Measurements from ENCODE around the gene EDRF1. TPM values are rescaled to one million over a fixed set of nuclear protein-coding genes. Genes with fewer than 3 reads are reported as not detected.

The EDRF1 gene
- total and polyA plus RNA-seq, 2 of the 8 experiments (the other 6 are each of a cell fraction or from before 2014, with no cell fraction given): 19.9 to 37.8 TPM

- Histone ChIP-seq H2BK20ac (ENCODE audit: low read length) (no peak overlapping the region), H3K4me1 (replicated peaks in 1 of 4; ENCODE audit: control insufficient read depth in 3 of 4, insufficient read depth in 4 of 4, low read length in 3 of 4) (no peaks in the 10 kb centered on the region), H3K18ac (ENCODE audit: extremely low read depth, low read length) (no peak overlapping the region), H3K9me3 (ENCODE audit: insufficient read depth in 2 of 2, low read depth in 1 of 2, low read length in 1 of 2) (no peaks in the 10 kb centered on the region), H3K27me3 (replicated peaks in 1 of 4; ENCODE audit: control insufficient read depth in 3 of 4, extremely low read depth in 1 of 4, insufficient read depth in 3 of 4, low read length in 3 of 4) (no peaks in the 10 kb centered on the region), H3K79me2 (ENCODE audit: control insufficient read depth in 1 of 2, insufficient read depth in 2 of 2, low read length in 2 of 2) (no peaks in the 10 kb centered on the region), H4K20me1 (replicated peaks in 1 of 2; ENCODE audit: control insufficient read depth in 1 of 2, insufficient read depth in 2 of 2, low read length in 2 of 2) (peaks cover 0 to 6% of the 10 kb centered on the region in 2 experiments), H3K27ac (ENCODE audit: low read depth, low read length) (no peak overlapping the region), H3K23ac (ENCODE audit: insufficient read length) (no peak overlapping the region), H3K36me3 (ENCODE audit: control insufficient read depth in 2 of 4, insufficient read depth in 4 of 4, low read length in 3 of 4) (peaks cover 25 to 94% (median 78%) of the 10 kb centered on the region in 4 experiments), H3K4me3 (ENCODE audit: extremely low read depth in 1 of 4, insufficient read depth in 2 of 4, low read depth in 3 of 4, low read length in 4 of 4) (no peak overlapping the region), H3K56ac (replicated peaks; ENCODE audit: insufficient read length, low read depth, low read length) (no peak overlapping the region), H2AK5ac (ENCODE audit: low read depth, low read length) (no peak overlapping the region), H2BK15ac (ENCODE audit: low read length) (no peak overlapping the region), H4K91ac (replicated peaks; ENCODE audit: insufficient read length, low read length) (no peak overlapping the region), H3K14ac (ENCODE audit: insufficient read length) (no peak overlapping the region), H4K8ac (ENCODE audit: extremely low read depth, insufficient read depth, low read length) (no peak overlapping the region), H3K4ac (replicated peaks; ENCODE audit: insufficient read length, low read depth, low read length) (no peak overlapping the region), H3K79me1 (ENCODE audit: low read depth, low read length) (no peaks in the 10 kb centered on the region), H2BK120ac (replicated peaks; ENCODE audit: low read depth, low read length) (no peak overlapping the region), H3K23me2 (ENCODE audit: low read depth, low read length) (no peaks in the 10 kb centered on the region), H2BK5ac (ENCODE audit: low read depth, low read length) (no peak overlapping the region), H3K4me2 (ENCODE audit: insufficient read depth in 1 of 2, low read depth in 2 of 2, low read length in 2 of 2) (no peak overlapping the region), H2AFZ (ENCODE audit: low read length) (no peak overlapping the region), H4K5ac (ENCODE audit: insufficient read length, low read depth, low read length) (no peak overlapping the region), H2BK12ac (ENCODE audit: low read depth, low read length) (no peak overlapping the region), H3K9ac (replicated peaks in 1 of 4; ENCODE audit: extremely low read depth in 1 of 4, low read depth in 3 of 4, low read length in 3 of 4) (no peak overlapping the region)
- CTCF ChIA-PET (ENCODE audit: partially characterized antibody): no interaction called here
- WGBS, 2 experiments (ENCODE audit: extremely low coverage in 1 of 2, insufficient coverage in 1 of 2, insufficient read length in 1 of 2, insufficient replicate concordance in 2 of 2, low coverage in 1 of 2, low lambda C conversion rate in 2 of 2, missing lambda C conversion rate in 1 of 2): 90% methylated on average over 5 of the region's 5 CpGs; no CpG with 5 or more reads in 1 of the 2 experiments
- POLR2A ChIA-PET (ENCODE audit: partially characterized antibody): no interaction called here
- FAIRE-seq (no peak), DNase-seq (ENCODE audit: low read depth in 1 of 2, low spot score in 2 of 2) (no peak)
- TF ChIP-seq HDAC6 (IDR thresholded peaks at IDR 0.05; ENCODE audit: low read depth, low read length) (no peak), PHF8 (conservative IDR thresholded peaks at IDR 0.05; ENCODE audit: low read depth, low read length) (no peak), POLR2A (IDR thresholded peaks at IDR 0.05; ENCODE audit: control extremely low read depth in 1 of 2, low read depth in 2 of 2, low read length in 2 of 2) (no peak), CTCF (IDR thresholded peaks at IDR 0.05; ENCODE audit: control extremely low read depth in 1 of 3, insufficient read depth in 1 of 3, low read depth in 1 of 3, low read length in 3 of 3) (no peak), FOSL1 (IDR thresholded peaks at IDR 0.05; ENCODE audit: insufficient read depth, low read depth, low read length) (no peak), KDM5A (IDR thresholded peaks at IDR 0.05; ENCODE audit: low read length) (no peak), SIRT6 (IDR thresholded peaks at IDR 0.05; ENCODE audit: low read length) (no peak), TAF7 (optimal IDR thresholded peaks at IDR 0.05; ENCODE audit: borderline replicate concordance, low read depth, low read length) (no peak), EGR1 (IDR thresholded peaks at IDR 0.05; ENCODE audit: borderline replicate concordance, low read depth, low read length) (no peak)
Measured at GRCh38 chr10:125738206-125738605, 18.7 kb downstream of the EDRF1 start.
